Measurements from ENCODE around the gene SPA17. TPM values are rescaled to one million over a fixed set of nuclear protein-coding genes. Genes with fewer than 3 reads are reported as not detected.

SPA17 gene
- total RNA-seq, 1 donor from 2014 or later: not detected

GRCh38 chr11:124728134-124728533 is 54.4 kb downstream of the SPA17 start:
- TF ChIP-seq CTCF (IDR thresholded peaks at IDR 0.05): no peak
- Histone ChIP-seq H3K27ac (no peak overlapping the region), H3K36me3 (no peaks in the 10 kb centered on the region), H3K4me1 (peaks cover 0 to 4% of the 10 kb centered on the region in 2 donors), H3K9me3 (no peaks in the 10 kb centered on the region), H3K4me3 (no peak overlapping the region), H3K27me3 (no peaks in the 10 kb centered on the region)
- no peak for DNase-seq (ENCODE audit: low spot score in 2 of 2)
- intact Hi-C loops (cut with DNase I): no loop called here

GRCh38 chr11:124729571-124729970 is 55.9 kb downstream of the SPA17 start:
- H3K9me3 ChIP-seq: no peaks in the 10 kb centered on the region
- no peak for DNase-seq (ENCODE audit: low spot score in 2 of 2)
- peaks cover 0 to 4% of the 10 kb centered on the region in 2 donors for H3K4me1 ChIP-seq
- H3K4me3 ChIP-seq: no peak overlapping the region
- TF ChIP-seq CTCF (IDR thresholded peaks at IDR 0.05): no peak
- no peaks in the 10 kb centered on the region for H3K27me3 ChIP-seq
- H3K36me3 ChIP-seq: no peaks in the 10 kb centered on the region
- intact Hi-C loops (cut with DNase I): no loop called here
- no peak overlapping the region for H3K27ac ChIP-seq

- TF ChIP-seq CTCF (IDR thresholded peaks at IDR 0.05): no peak
- Histone ChIP-seq H3K4me1 (peaks cover 0 to 3% of the 10 kb centered on the region in 2 donors), H3K27me3 (no peaks in the 10 kb centered on the region), H3K9me3 (no peaks in the 10 kb centered on the region), H3K36me3 (no peaks in the 10 kb centered on the region), H3K27ac (no peak overlapping the region), H3K4me3 (no peak overlapping the region)
- no peak for DNase-seq (ENCODE audit: low spot score in 2 of 2)
- intact Hi-C loops (cut with DNase I): no loop called here
Measured at GRCh38 chr11:124732230-124732629, 58.5 kb downstream of the SPA17 start.

- intact Hi-C loops (cut with DNase I): loop anchor here (2.0 kb wide), 1 partner anchor 18 kb away; no protein-coding TSS in a partner anchor
- no peaks in the 10 kb centered on the region for H3K27me3 ChIP-seq
- no peak for TF ChIP-seq CTCF (IDR thresholded peaks at IDR 0.05)
- peak overlapping the region in 1 of 2 donors; percentile 12 for H3K27ac ChIP-seq
- DNase-seq (ENCODE audit: low spot score in 2 of 2): no peak
- H3K4me3 ChIP-seq: no peak overlapping the region
- H3K4me1 ChIP-seq: peaks cover 13% of the 10 kb centered on the region in 2 donors
- H3K36me3 ChIP-seq: no peaks in the 10 kb centered on the region
- H3K9me3 ChIP-seq: no peaks in the 10 kb centered on the region
Measured at GRCh38 chr11:124736736-124737135, 63.0 kb downstream of the SPA17 start.

- H3K9me3 ChIP-seq: no peaks in the 10 kb centered on the region
- TF ChIP-seq CTCF (IDR thresholded peaks at IDR 0.05): no peak
- H3K4me1 ChIP-seq: peaks cover 13% of the 10 kb centered on the region in 2 donors
- H3K4me3 ChIP-seq: no peak overlapping the region
- no peak for DNase-seq (ENCODE audit: low spot score in 2 of 2)
- no peak overlapping the region for H3K27ac ChIP-seq
- intact Hi-C loops (cut with DNase I): loop anchor here (2.0 kb wide), 1 partner anchor 19 kb away; no protein-coding TSS in a partner anchor
- no peaks in the 10 kb centered on the region for H3K36me3 ChIP-seq
- no peaks in the 10 kb centered on the region for H3K27me3 ChIP-seq
Measured at GRCh38 chr11:124737638-124738305, 64.1 kb downstream of the SPA17 start.
